Ureter (tissue), 1 donor: Measurements from ENCODE around the gene CD36. TPM values are rescaled to one million over a fixed set of nuclear protein-coding genes. Genes with fewer than 3 reads are reported as not detected.
A peak's percentile ranks its signal among the peaks of the same experiment; 100 is the strongest.

Experiments
- DNase-seq: peaks from one replicate; pipeline ENCODE4 v3.0.0-alpha.2; 2020; ENCODE audit warnings: low spot score
- total RNA-seq: library from RNA; stranded (reverse); gene quantifications from one replicate; pipeline ENCODE4 v1.2.4, GENCODE V29; 2023
- donor health status: DM: yes; HTN: yes; CAD: no.

The CD36 gene
- total RNA-seq, 1 donor from 2014 or later = 25.7 TPM

DNA sequence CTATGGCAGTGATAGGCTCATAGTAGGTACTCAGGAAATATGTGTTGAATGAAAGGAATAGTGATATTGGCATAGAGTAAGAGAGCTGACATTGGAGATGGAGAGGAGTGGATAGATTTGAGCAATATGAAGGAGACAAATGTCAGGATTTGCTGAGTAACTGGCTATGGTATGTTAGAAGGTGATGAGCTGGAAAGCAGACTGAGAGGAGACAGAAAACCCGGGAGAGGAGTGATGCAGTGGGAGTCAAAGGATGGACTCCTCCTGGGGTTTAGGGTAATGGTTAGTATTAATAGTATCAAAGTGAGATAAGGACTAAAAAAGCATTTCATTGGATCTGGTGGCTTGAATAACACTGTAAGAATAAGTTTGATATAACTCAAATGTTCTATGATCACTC is 64.8 kb downstream of the CD36 start:
- DNase-seq = no peak

- DNase-seq = no peak
Measured at GRCh38 chr7:80705130-80705781, 66.8 kb downstream of the CD36 start.

DNA sequence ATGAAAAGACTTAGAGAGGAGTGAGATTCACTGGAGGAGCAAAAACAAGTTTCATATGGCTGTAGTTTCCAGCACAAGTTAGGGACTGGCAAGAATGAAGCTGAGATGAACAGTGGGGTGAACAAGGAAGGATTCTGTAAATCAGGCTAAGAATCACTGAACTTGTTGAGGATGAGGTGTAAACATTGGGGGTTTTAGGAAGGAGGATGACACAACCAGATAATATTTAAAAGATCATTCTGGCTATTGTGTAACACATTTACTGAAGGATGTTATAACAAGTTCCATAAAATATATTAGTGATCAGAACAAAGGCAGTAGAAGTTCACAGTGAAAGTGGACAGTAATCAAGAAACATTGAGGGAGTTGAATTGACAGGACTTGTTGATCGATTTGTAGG is 68.9 kb downstream of the CD36 start:
- DNase-seq = no peak

GRCh38 chr7:80708123-80708522 is 69.7 kb downstream of the CD36 start:
- DNase-seq = no peak

- DNase-seq = no peak
Measured at GRCh38 chr7:80711531-80711930, 73.1 kb downstream of the CD36 start.

DNA sequence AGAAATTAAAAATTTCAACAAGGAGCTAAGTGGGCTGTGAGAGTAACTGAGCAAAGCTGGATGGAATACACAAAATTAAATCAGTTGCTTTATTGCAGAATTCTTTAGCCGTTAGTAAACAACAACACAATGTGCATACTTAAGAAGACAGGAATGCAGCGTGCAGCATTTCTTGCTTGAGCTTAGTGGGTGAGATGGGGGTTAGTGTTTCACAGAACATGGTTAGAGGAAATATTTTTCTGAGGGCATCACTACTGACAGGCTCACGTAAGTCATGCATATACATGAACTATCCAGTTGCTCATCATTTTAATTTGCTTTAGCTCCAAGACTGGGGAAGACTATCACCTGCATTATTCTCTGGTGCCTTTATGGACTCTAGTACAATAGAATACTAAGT is 80.8 kb downstream of the CD36 start:
- DNase-seq = no peak

GRCh38 chr7:80720146-80720545 is 81.7 kb downstream of the CD36 start:
- DNase-seq = no peak

GRCh38 chr7:80721883-80722615 is 83.6 kb downstream of the CD36 start:
- no peak for DNase-seq

DNA sequence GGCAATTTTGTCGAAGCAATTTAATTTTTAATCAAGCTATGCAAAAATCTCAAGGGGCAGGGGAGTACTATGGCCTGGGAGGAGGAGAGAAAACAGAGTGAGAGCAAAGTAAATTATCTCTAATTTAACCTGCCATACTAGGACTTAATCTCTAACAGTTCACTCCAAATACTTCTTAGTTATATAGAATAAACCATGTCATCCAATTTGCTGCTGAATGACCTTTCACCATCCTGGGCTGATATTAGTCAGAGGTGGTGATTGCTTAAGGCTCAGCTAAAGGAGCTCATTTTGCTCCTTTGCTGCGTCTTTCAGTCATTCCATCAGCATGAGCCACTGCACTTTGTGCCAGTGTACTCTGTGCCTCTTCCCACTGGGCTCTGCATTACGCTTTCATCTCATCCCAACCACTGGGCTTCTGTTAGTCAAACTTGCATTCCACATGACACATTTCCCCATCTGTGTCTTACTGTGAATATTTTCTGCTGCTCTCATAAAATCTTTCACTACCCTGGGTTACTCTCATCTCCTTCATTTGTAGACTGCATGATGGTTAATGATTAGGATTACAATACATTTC is 84.3 kb downstream of the CD36 start:
- peak; percentile 44 for DNase-seq

DNA sequence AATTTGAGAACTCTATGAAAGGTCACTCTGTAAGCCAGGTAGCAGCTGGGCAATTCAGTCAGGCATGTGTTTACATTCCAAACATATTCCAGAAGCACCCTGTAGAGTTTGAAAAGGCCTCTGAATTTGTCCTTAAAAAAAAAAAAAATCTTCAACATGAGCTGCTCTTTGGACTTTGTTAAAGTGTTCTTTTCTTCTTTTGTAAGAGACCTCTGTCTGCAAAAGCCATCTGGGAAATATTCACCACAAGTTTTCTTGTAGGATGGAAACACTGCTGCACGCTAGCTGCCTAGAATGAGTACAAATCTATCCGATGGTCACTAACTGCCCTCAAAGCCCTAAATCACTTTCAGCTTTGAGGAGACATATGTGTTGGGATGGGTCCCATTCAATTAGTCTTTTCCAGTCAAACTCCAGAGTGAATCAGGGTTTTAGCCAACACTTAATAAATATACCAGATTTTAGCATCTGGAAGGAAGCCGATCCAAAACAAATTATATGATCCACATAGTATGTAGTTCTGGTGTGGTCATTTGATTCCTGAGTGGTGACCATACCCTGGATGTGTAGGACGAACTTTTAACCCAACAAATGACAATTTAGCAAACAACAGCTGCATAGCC is 85.9 kb downstream of the CD36 start:
- no peak for DNase-seq

DNA sequence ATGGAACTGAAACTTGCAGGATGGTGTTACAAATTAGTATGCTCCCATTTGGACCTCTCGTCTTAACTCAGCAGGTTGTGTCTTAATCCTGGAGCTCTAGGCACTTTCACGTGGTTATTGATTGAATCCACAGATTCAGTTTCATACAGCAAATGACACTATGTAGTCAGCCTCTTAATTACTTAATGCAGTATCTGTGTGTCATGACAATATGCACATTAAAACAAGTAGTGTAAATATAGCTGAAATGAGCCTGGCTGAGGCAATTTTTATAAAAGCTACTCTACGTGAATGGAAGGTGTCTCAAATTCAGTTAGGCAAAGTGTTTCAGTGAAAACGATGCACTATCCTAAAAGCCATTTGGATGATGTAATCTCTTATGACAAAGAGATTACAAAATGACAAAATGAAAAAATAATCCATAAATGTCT is 86.8 kb downstream of the CD36 start:
- no peak for DNase-seq

Other genes with a start within 250 kb of the CD36 start
- gene GNAT3, start 126.6 kb upstream of the CD36 start, total RNA-seq = not detected